Stimulated activated CD4-positive, alpha-beta T cell treated with anti-CD3 and anti-CD28 coated beads, Interleukin-12 subunit alpha, Interleukin-12 subunit beta, amount 100 ng/mL, for 24 hours (primary cell): ENCODE results near the gene PDE7B.
"Not testable (repeated sequence)": the region's sequence is repeated elsewhere in the genome, so short reads cannot be mapped to it uniquely, and the experiment has no call there.

Experiments used
- DNase-seq, 2 experiments: peaks; one replicate each; pipeline ENCODE4 v3.0.0-alpha.2; 2020; ENCODE audit warnings: low read depth in 2 of 2

PDE7B gene

GRCh38 chr6:136181512-136181833 lies 330.0 kb downstream of the PDE7B start:
- no peak for DNase-seq

- DNase-seq, result no peak
Observed at GRCh38 chr6:136181861-136182260, 330.4 kb downstream of the PDE7B start.

DNA sequence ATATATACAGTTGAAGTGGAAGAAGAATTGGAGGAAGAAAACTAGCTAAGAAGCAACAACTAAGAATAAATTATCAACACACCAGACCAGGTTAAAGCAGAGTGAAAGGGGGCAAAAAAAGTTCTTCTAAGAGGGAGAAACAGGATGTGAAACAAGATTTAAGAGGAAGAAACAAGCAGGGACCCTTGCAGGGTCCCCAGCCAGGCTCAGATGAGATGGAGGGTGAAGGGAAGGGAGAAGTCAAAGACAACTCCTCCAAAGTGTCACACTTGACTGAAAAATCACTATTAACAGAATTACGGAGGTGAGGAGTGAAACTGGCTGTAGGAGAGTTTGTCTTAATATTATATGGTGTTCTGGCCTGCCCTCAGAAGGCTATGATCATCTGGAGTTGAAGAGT lies 333.2 kb downstream of the PDE7B start:
- DNase-seq, result no peak

DNA sequence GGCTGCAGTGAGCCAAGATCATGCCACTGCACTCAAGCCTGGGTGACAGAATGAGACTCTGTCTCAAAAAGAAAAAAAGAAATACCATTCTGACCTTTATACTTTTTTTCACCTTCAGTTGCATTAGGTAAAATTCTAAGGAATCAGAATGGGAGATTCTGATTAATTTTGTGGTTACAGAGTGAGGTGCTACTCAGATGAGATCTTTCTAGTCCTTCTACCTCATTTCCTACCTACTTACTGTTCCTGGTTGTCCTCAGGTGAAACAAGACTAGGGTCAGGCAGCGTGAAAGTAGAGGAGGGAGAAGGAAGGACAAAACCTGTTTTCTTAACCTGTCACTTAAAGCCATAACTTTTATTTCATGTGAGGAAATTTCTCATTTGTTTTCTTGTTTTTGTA lies 334.9 kb downstream of the PDE7B start:
- DNase-seq, result no peak

GRCh38 chr6:136188486-136188885 lies 337.0 kb downstream of the PDE7B start:
- DNase-seq, result no peak

- DNase-seq, result no peak
Observed at GRCh38 chr6:136189104-136189503, 337.6 kb downstream of the PDE7B start.

DNA sequence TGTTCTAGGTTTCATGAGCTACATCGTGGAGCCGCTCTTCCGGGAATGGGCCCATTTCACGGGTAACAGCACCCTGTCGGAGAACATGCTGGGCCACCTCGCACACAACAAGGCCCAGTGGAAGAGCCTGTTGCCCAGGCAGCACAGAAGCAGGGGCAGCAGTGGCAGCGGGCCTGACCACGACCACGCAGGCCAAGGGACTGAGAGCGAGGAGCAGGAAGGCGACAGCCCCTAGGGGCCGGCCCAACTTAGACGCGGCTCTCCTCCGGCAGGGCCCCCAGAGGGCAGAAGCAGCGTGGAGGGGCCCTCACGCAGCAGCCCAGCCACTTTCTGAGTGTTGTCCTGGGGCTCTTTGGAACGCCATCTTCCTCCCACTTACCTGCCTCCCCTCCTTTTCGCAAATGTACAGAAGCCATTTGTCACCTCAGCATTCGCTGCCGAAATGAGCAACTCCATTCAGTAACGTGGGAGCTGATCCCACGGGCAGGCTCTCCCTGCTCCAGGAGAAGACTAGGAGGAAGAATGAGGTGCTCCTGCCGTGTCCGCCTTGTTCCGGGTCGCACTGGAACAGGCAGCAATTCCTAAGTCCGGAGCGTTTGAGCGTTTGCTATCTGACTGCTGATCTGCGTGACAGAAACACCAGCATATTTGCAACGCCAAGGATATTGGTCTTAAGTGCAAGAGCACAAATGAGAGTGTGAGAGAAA lies 340.3 kb downstream of the PDE7B start:
- no peak for DNase-seq

- DNase-seq, result no peak
Observed at GRCh38 chr6:136192902-136193301, 341.4 kb downstream of the PDE7B start.

- DNase-seq, result no peak
Observed at GRCh38 chr6:136201732-136202131, 350.2 kb downstream of the PDE7B start.

- DNase-seq, result no peak
Observed at GRCh38 chr6:136208783-136209182, 357.3 kb downstream of the PDE7B start.

DNA sequence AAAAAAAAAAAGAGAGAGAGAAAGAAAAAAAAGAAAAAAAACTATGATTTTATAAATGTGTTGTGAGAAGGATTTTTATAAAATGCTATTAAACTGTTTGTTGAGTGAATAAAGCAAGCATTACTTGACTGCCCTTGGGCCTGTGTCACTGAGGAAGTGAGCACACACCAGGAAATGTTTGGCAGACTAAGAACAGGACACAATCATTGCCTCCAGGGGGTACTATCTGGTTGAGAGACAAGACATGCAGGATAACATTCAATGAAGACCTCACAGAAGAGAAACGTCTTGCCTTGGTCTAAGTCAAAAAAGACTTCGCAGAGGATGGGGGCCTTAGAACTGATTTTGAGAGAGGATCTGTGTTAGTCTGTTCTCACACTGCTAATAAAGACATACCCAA lies 358.0 kb downstream of the PDE7B start:
- no peak for DNase-seq

DNA sequence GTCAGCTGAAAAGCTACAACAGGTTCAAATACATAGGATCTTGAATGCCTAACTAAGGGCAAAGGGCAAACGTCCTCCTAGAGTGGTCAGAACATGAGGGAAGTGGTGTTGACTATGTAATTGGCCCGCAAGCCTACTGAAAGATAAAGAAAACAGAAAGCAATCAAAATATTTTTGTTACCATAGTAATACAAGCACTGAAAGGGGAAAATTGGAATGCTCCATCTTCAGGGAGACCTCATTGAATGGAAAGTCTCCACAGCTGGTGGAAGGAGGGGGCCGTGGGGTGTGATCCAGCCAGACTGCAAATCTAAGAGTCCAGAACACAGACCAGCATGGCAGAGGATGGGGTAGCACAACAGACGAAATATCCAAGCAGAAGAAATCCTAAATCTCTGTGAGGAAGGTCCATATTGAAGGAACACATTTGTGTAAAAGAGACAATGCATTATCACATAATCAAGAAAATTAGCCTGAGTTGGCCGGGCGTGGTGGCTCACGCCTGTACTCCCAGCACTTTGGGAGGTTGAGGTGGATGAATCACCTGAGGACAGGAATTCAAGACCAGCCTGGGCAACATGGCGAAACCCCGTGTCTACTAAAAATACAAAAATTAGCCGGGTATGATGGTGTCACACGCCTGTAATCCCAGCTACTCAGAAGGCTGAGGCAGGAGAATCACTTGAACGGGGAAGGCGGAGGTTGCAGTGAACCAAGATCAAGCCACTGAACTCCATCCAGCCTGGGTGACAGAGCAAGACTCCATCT lies 359.1 kb downstream of the PDE7B start:
- no peak for DNase-seq

DNA sequence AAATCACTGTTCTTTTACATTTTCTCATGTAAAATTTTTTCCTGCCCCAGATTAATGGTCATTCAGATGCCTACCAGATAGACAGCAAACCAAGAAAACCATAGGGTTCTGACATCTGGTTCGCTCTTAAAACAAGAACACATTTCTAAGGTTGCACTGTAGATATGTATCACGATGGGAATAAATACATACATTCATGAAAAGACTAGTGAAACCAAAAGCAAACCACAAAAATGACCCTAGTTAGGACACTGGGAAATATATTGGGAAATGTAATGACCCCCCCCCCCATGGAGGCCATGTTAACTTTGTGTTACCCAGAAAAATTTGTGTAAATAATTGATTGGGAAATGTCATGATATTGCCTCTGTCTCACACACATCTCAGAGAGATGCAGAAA lies 361.1 kb downstream of the PDE7B start:
- no peak for DNase-seq

DNA sequence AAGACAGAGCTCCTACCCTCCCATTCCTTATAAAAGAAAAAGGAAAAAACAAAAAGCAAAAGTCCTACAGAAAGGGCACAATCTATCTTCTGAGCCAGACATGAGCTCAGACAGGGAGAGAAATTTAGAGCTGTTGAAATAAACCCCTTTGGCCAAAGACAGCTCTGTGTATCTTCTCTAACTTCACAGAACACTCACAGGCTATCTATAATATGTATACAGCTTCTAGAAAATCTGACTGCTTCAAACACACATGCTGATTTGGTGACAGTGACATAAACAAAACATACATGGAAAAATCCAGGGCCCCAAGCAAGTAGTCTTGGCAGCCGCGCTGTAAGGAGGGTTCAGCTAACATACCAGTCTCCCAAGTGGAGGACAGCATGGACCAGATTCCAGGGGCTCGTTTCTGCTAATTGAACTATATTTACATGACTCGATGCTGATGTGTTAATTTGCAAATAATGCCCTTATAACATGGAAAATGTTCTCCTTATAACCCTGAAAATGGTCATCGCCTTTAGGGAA lies 361.6 kb downstream of the PDE7B start:
- no peak for DNase-seq

GRCh38 chr6:136213853-136214252 lies 362.4 kb downstream of the PDE7B start:
- no peak for DNase-seq

DNA sequence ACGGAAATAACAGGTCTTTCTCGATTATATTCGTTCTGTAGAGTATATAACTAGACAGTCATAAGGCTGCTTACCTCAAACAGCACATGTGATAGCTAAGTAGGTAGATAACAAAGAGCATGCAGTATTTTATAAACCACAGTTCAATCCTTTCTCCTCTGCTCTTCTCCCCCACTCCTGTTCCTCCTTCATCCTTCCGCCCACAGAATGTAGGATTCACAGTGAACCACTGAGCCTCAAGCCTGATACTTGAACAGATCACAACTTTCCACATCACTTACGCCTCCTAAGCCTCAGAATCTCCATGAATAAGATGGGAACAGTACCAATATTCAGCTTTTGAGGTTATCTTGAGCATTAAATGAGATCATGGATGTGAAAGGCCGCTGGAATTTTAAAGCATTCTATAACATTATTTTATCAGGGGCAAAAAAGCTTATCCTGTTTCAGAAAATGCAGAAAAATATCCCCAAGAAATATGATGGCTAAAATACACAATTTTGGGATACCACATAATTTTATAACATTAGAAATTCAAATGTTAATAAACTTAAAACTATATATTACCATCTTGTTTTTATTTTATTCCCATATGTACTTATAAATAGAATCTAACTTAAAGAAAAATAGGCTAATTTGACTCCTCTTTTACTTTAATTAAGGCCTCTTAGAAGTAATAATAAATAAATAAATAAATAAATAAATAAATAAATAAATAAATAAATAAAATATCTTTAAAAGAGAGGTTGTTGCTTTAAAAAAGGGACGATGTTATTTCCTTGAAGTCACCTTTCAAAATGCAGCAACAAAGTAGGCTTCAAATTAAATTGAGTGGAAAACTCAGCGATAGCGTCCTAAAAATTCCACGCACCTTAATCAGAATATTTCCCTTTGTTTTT lies 365.3 kb downstream of the PDE7B start:
- DNase-seq, result no peak

DNA sequence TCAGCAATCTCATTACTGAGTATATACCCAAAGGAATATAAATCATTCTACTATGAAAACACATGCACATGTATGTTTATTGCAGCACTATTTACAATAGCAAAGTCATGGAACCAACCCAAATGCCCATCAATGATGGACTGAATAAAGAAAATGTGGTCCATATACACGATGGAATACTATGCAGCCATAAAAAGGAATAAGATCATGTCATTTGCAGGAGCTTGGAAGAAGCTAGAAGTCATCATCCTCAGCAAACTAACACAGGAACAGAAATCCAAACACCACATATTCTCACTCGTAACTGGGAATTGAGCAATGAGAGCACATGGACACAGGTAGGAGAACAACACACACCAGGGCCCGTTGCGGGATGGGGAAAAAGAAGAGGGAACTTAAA lies 373.5 kb downstream of the PDE7B start:
- DNase-seq, result not testable (repeated sequence)

GRCh38 chr6:136225496-136225895 lies 374.0 kb downstream of the PDE7B start:
- peak in 1 of 2 experiments; percentile 8 for DNase-seq

DNA sequence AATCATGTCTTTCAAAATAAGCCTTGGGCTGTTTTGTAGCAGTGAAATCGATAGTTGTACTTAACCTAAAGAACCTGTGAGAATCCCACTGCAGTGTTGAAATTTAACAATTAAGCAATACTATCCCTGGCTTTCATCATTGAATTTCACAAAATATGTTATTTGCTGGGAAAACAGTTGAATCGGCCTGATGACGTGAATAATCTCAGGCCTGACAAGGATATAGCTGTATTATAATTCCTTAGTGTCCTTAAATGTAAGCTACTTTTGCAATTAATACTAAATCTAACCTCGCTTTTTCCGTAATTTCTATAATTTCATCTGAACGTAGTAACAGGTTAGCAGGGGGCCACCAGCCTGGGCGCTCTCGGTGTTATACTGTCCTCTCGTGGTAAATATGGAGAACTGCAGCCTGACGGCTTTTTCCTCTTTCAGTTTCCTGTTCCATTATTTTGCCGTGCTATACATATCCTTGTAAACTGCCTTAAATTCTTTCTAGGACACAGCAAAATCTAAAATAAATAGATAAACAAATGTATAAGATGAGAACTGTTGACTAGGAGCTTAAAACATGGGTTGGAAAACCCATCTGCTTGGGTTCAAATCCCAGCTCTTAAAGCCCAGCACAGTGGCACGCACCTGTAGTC lies 374.6 kb downstream of the PDE7B start:
- DNase-seq, result peak; percentile 21 to 37

- DNase-seq, result no peak
Observed at GRCh38 chr6:136226674-136227377, 375.3 kb downstream of the PDE7B start.

- no peak for DNase-seq
Observed at GRCh38 chr6:136228814-136229213, 377.3 kb downstream of the PDE7B start.
